AG10803 (cell line): ENCODE data around the gene HMG20B.
"Not testable (repeated sequence)": the region's sequence is repeated elsewhere in the genome, so short reads cannot be mapped to it uniquely, and the experiment has no call there.

Source experiments
- DNase-seq: peaks from one replicate; pipeline ENCODE4 v3.0.0; 2010; ENCODE audit warnings: low read depth
- H3K4me3 ChIP-seq: 2 replicates; pipeline ENCODE4 v1.5.1; 2011; ENCODE audit warnings: mild to moderate bottlenecking, low read length, control low read depth
- CTCF ChIP-seq: conservative IDR thresholded peaks from 2 replicates; pipeline ENCODE4 v1.5.1; 2011; ENCODE audit warnings: mild to moderate bottlenecking, low read length, control low read depth, inconsistent platforms

Gene HMG20B

GRCh38 chr19:3556978-3557460, 15.7 kb upstream of the HMG20B start:
- DNase-seq: no peak
- no peak for TF ChIP-seq CTCF

GRCh38 chr19:3557461-3558248, 15.1 kb upstream of the HMG20B start, which contains the start of gene MFSD12:
MFSD12 (minus strand) TSS chr19:3557586; CDS start chr19:3557403, 183 bp downstream.
- DNase-seq: peak; percentile 88
- no peak for TF ChIP-seq CTCF
- peak within 1 kb of the TSS; percentile 79 for H3K4me3 ChIP-seq

More at GRCh38 chr19:3556978-3557460, 15.7 kb upstream of the HMG20B start:
- H3K4me3 ChIP-seq: peak overlapping the region; percentile 79

- no peak for DNase-seq
- no peak overlapping the region for H3K4me3 ChIP-seq
- no peak for TF ChIP-seq CTCF
These were observed 8.8 kb upstream of the HMG20B start for GRCh38 chr19:3563709-3564524.

GRCh38 chr19:3565139-3565538, 7.6 kb upstream of the HMG20B start:
- no peak overlapping the region for H3K4me3 ChIP-seq
- no peak for TF ChIP-seq CTCF
- no peak for DNase-seq

- H3K4me3 ChIP-seq: not testable (repeated sequence)
These were observed 2.7 kb upstream of the HMG20B start for GRCh38 chr19:3570042-3570441.

GRCh38 chr19:3570606-3571011, 2.1 kb upstream of the HMG20B start:
- no peak for TF ChIP-seq CTCF
- H3K4me3 ChIP-seq: no peak overlapping the region
- no peak for DNase-seq

More at GRCh38 chr19:3570042-3570441, 2.7 kb upstream of the HMG20B start:
- not testable (repeated sequence) for DNase-seq

GRCh38 chr19:3572132-3572854, 451 bp upstream of the HMG20B start:
- peak; percentile 100 for DNase-seq
- TF ChIP-seq CTCF: no peak
- H3K4me3 ChIP-seq: peak overlapping the region; percentile 78
